H9 (cell line): ENCODE data around the gene NPAS3. TPM values are rescaled to one million over a fixed set of nuclear protein-coding genes. Genes with fewer than 3 reads are reported as not detected.

Experiments
- DNase-seq: peaks from one replicate; pipeline ENCODE4 v3.0.0-alpha.2; 2017
- H2AFZ ChIP-seq: one replicate; pipeline ENCODE4 v1.6.1; 2013; ENCODE audit warnings: mild to moderate bottlenecking, low read length, control low read depth, moderate library complexity
- H2AK5ac ChIP-seq: 2 replicates; pipeline ENCODE4 v1.6.1; 2013; ENCODE audit warnings: low read length, control low read depth, mixed read lengths; ENCODE audit not compliant: insufficient read length
- H2BK120ac ChIP-seq: one replicate; pipeline ENCODE4 v1.6.1; 2013; ENCODE audit warnings: low read depth, mild to moderate bottlenecking, low read length, control low read depth, inconsistent platforms; ENCODE audit not compliant: poor library complexity, severe bottlenecking
- H2BK12ac ChIP-seq: 2 replicates; pipeline ENCODE4 v1.6.1; 2013; ENCODE audit warnings: low read length, control low read depth, mixed read lengths, low read depth; ENCODE audit not compliant: insufficient read length
- H2BK15ac ChIP-seq: 2 replicates; pipeline ENCODE4 v1.6.1; 2013; ENCODE audit warnings: low read depth, low read length, control low read depth
- H2BK20ac ChIP-seq: one replicate; pipeline ENCODE4 v1.6.1; 2013; ENCODE audit warnings: low read depth, mild to moderate bottlenecking, low read length, control low read depth, inconsistent platforms; ENCODE audit not compliant: poor library complexity, severe bottlenecking
- H2BK5ac ChIP-seq: 2 replicates; pipeline ENCODE4 v1.6.1; 2013; ENCODE audit warnings: low read length, control low read depth, mixed read lengths; ENCODE audit not compliant: insufficient read length
- H3K14ac ChIP-seq: 2 replicates; pipeline ENCODE4 v1.6.1; 2013; ENCODE audit warnings: low read length, control low read depth; ENCODE audit not compliant: insufficient read depth
- H3K18ac ChIP-seq: 2 replicates; pipeline ENCODE4 v1.6.1; 2013; ENCODE audit warnings: low read depth, mild to moderate bottlenecking, mixed read lengths, low read length, control low read depth; ENCODE audit not compliant: insufficient read length
- H3K23ac ChIP-seq: 2 replicates; pipeline ENCODE4 v1.6.1; 2013; ENCODE audit warnings: low read length, control low read depth, mixed read lengths, low read depth; ENCODE audit not compliant: insufficient read length
- H3K23me2 ChIP-seq: 2 replicates; pipeline ENCODE4 v1.6.1; 2013; ENCODE audit warnings: low read depth, mild to moderate bottlenecking, mixed read lengths, low read length, control low read depth; ENCODE audit not compliant: insufficient read length, poor library complexity, severe bottlenecking
- H3K27ac ChIP-seq: 2 replicates; pipeline ENCODE4 v1.5.1; 2013; ENCODE audit warnings: low read length, control low read depth, mixed read lengths, low read depth; ENCODE audit not compliant: insufficient read length
- H3K27me3 ChIP-seq: 2 replicates; pipeline ENCODE4 v1.6.1; 2013; ENCODE audit warnings: low read length, control low read depth, inconsistent platforms; ENCODE audit not compliant: insufficient read depth
- H3K4ac ChIP-seq: 2 replicates; pipeline ENCODE4 v1.6.1; 2013; ENCODE audit warnings: low read depth, mild to moderate bottlenecking, control low read depth, inconsistent platforms, low read length, moderate library complexity
- H3K4me1 ChIP-seq: 2 replicates; pipeline ENCODE4 v1.6.1; 2013; ENCODE audit warnings: low read length, control low read depth, inconsistent platforms; ENCODE audit not compliant: insufficient read depth
- H3K4me2 ChIP-seq: 2 replicates; pipeline ENCODE4 v1.6.1; 2013; ENCODE audit warnings: low read length, control low read depth, mixed read lengths; ENCODE audit not compliant: insufficient read length, insufficient read depth
- H3K56ac ChIP-seq: 2 replicates; pipeline ENCODE4 v1.6.1; 2013; ENCODE audit warnings: low read depth, mild to moderate bottlenecking, mixed read lengths, low read length, control low read depth; ENCODE audit not compliant: insufficient read length
- H3K79me1 ChIP-seq: 2 replicates; pipeline ENCODE4 v1.6.1; 2013; ENCODE audit warnings: low read depth, mild to moderate bottlenecking, moderate library complexity, low read length, control low read depth, inconsistent platforms; ENCODE audit not compliant: insufficient read depth, poor library complexity, severe bottlenecking
- H3K79me2 ChIP-seq: 2 replicates; pipeline ENCODE4 v1.6.1; 2013; ENCODE audit warnings: low read length, control low read depth, inconsistent platforms; ENCODE audit not compliant: insufficient read depth
- H3K9ac ChIP-seq: 2 replicates; pipeline ENCODE4 v1.6.1; 2013; ENCODE audit warnings: low read length, control low read depth, mixed read lengths; ENCODE audit not compliant: insufficient read length; ENCODE audit errors: extremely low read depth
- H3K9me3 ChIP-seq: one replicate; pipeline ENCODE4 v1.6.1; 2013; ENCODE audit warnings: low read depth, low read length, inconsistent platforms; ENCODE audit not compliant: control insufficient read depth
- H3T11ph ChIP-seq: one replicate; pipeline ENCODE4 v1.6.1; 2013; ENCODE audit warnings: mild to moderate bottlenecking, low read length, control low read depth, inconsistent platforms
- H4K20me1 ChIP-seq: one replicate; pipeline ENCODE4 v1.6.1; 2013; ENCODE audit not compliant: control insufficient read depth, insufficient read length, insufficient read depth
- H4K5ac ChIP-seq: 2 replicates; pipeline ENCODE4 v1.6.1; 2013; ENCODE audit warnings: low read depth, mild to moderate bottlenecking, mixed read lengths, low read length, control low read depth; ENCODE audit not compliant: insufficient read length
- H4K8ac ChIP-seq: replicated peaks from 2 replicates; pipeline ENCODE4 v1.6.1; 2013; ENCODE audit warnings: low read length, control low read depth, mixed read lengths, low read depth; ENCODE audit not compliant: insufficient read length
- H4K91ac ChIP-seq: 2 replicates; pipeline ENCODE4 v1.6.1; 2013; ENCODE audit warnings: low read depth, mild to moderate bottlenecking, moderate library complexity, mixed read lengths, low read length, control low read depth; ENCODE audit not compliant: insufficient read length
- H3K27ac Mint-ChIP-seq, 3 experiments: 2 replicates in 2 of 3; 3 replicates in 1 of 3; pipeline ENCODE4 v1.8.0; 2020 to 2021; ENCODE audit warnings: mixed read lengths in 3 of 3, mild to moderate bottlenecking in 1 of 3, moderate library complexity in 1 of 3
- H3K27me3 Mint-ChIP-seq: 2 replicates; pipeline ENCODE4 v1.8.0; 2021; ENCODE audit warnings: low read depth, mild to moderate bottlenecking, moderate library complexity, mixed read lengths
- H3K36me3 Mint-ChIP-seq, 3 experiments: 2 replicates in 2 of 3; 3 replicates in 1 of 3; pipeline ENCODE4 v1.8.0; 2020 to 2021; ENCODE audit warnings: low read depth in 3 of 3, mixed read lengths in 3 of 3; ENCODE audit not compliant: insufficient read depth in 1 of 3
- H3K4me1 Mint-ChIP-seq, 2 experiments: 2 replicates each; pipeline ENCODE4 v1.8.0; 2020; ENCODE audit warnings: mixed read lengths in 2 of 2
- H3K4me3 Mint-ChIP-seq, 2 experiments: 2 replicates in 1 of 2; 3 replicates in 1 of 2; pipeline ENCODE4 v1.8.0; 2020 to 2021; ENCODE audit warnings: mild to moderate bottlenecking in 2 of 2, mixed read lengths in 2 of 2, moderate library complexity in 1 of 2
- H3K9me3 Mint-ChIP-seq, 2 experiments: 2 replicates in 1 of 2; 3 replicates in 1 of 2; pipeline ENCODE4 v1.8.0; 2020; ENCODE audit warnings: mild to moderate bottlenecking in 2 of 2, mixed read lengths in 2 of 2, moderate library complexity in 1 of 2
- CTCF ChIP-seq: fragments of 200-600 bp; sonication (generic); conservative IDR thresholded peaks from 3 replicates; pipeline ENCODE4 v1.8.0; 2021; ENCODE audit warnings: antibody characterized with exemption, mild to moderate bottlenecking
- WGBS: extraction: QIAGEN DNeasy Blood & Tissue Kit; methylation state at CpG from one replicate; pipeline ENCODE4 v1.1.7; 2013; ENCODE audit warnings: missing lambda C conversion rate, low lambda C conversion rate, mixed read lengths; ENCODE audit not compliant: insufficient read length; ENCODE audit errors: extremely low coverage; 5-methylcytosine and 5-hydroxymethylcytosine counted together
- total RNA-seq: library from RNA; stranded (reverse); gene quantifications from 2 replicates; pipeline ENCODE4 v1.2.1, GENCODE V29; 2021

NPAS3 gene
- total RNA-seq, 1 experiment from 2014 or later: 0.17 TPM

GRCh38 chr14:33529787-33530757 lies 591.4 kb downstream of the NPAS3 start:
- WGBS: no CpG with 5 or more reads among the region's 11 CpGs
- Histone ChIP-seq H4K5ac (no peak overlapping the region), H2BK120ac (no peak overlapping the region), H4K20me1 (no peaks in the 10 kb centered on the region), H3K4me1 (no peaks in the 10 kb centered on the region), H3K79me2 (no peaks in the 10 kb centered on the region), H2BK5ac (no peak overlapping the region), H3K4ac (no peak overlapping the region), H3T11ph (no peak overlapping the region), H2AFZ (no peak overlapping the region), H2AK5ac (no peak overlapping the region), H3K79me1 (no peaks in the 10 kb centered on the region), H4K91ac (no peak overlapping the region), H3K23ac (no peak overlapping the region), H3K18ac (no peak overlapping the region), H3K4me2 (no peak overlapping the region), H3K9ac (no peak overlapping the region), H3K56ac (no peak overlapping the region), H3K27ac (no peak overlapping the region), H4K8ac (no peak overlapping the region), H3K14ac (no peak overlapping the region), H2BK12ac (no peak overlapping the region), H3K9me3 (no peaks in the 10 kb centered on the region), H3K27me3 (no peaks in the 10 kb centered on the region; the same call in 1 of the 2 replicates), H2BK20ac (no peak overlapping the region), H3K23me2 (no peaks in the 10 kb centered on the region), H2BK15ac (no peak overlapping the region)
- Mint-ChIP-seq H3K27ac (no peak overlapping the region), H3K4me3 (no peak overlapping the region), H3K36me3 (no peaks in the 10 kb centered on the region), H3K4me1 (peaks cover 3 to 4% of the 10 kb centered on the region in 2 experiments; a peak in 3 of 4 replicates), H3K27me3 (no peaks in the 10 kb centered on the region), H3K9me3 (no peaks in the 10 kb centered on the region)
- no peak for DNase-seq
- no peak for TF ChIP-seq CTCF
